GM18909 (cell line): Measurements from ENCODE around the gene GSN.

Experiments used
- ATAC-seq: cut with Tn5 transposase; IDR thresholded peaks from one replicate; pipeline ENCODE4 v1.9.1; 2021; ENCODE audit warnings: mild to moderate bottlenecking; ENCODE audit not compliant: unreplicated experiment, poor library complexity

GSN gene

GRCh38 chr9:121299467-121300282, 31.7 kb downstream of the GSN start:
- ATAC-seq: peak; percentile 51

- ATAC-seq: no peak
Measured at GRCh38 chr9:121300283-121301119, 32.5 kb downstream of the GSN start.

- ATAC-seq: no peak
Measured at GRCh38 chr9:121301881-121302286, 33.9 kb downstream of the GSN start.

GRCh38 chr9:121302341-121302740, 34.4 kb downstream of the GSN start:
- no peak for ATAC-seq

GRCh38 chr9:121302786-121303185, 34.8 kb downstream of the GSN start:
- ATAC-seq: no peak

GRCh38 chr9:121303456-121304451, 35.8 kb downstream of the GSN start:
- ATAC-seq: no peak

- ATAC-seq: no peak
Measured at GRCh38 chr9:121304707-121305106, 36.7 kb downstream of the GSN start.

- no peak for ATAC-seq
Measured at GRCh38 chr9:121305269-121305994, 37.5 kb downstream of the GSN start.

- ATAC-seq: no peak
Measured at GRCh38 chr9:121307976-121308375, 40.0 kb downstream of the GSN start.

GRCh38 chr9:121308765-121309164, 40.8 kb downstream of the GSN start:
- no peak for ATAC-seq

- no peak for ATAC-seq
Measured at GRCh38 chr9:121309171-121309570, 41.2 kb downstream of the GSN start.

- ATAC-seq: no peak
Measured at GRCh38 chr9:121309833-121310425, 42.0 kb downstream of the GSN start.

- ATAC-seq: no peak
Measured at GRCh38 chr9:121310571-121310970, 42.6 kb downstream of the GSN start.

- ATAC-seq: no peak
Measured at GRCh38 chr9:121312169-121312568, 44.2 kb downstream of the GSN start.

GRCh38 chr9:121313458-121314152, 45.6 kb downstream of the GSN start:
- no peak for ATAC-seq

GRCh38 chr9:121316378-121316777, 48.4 kb downstream of the GSN start:
- ATAC-seq: no peak

- no peak for ATAC-seq
Measured at GRCh38 chr9:121316852-121317373, 49.0 kb downstream of the GSN start.
